ENCODE results near the gene PARG.

GRCh38 chr10:49827297-49827696, 114.5 kb downstream of the PARG start:
- TF ChIP-seq CTCF (conservative IDR thresholded peaks at IDR 0.05; ENCODE audit: low read depth, low read length) = no peak
- no peak for TF ChIP-seq EZH2 (IDR thresholded peaks at IDR 0.05; ENCODE audit: borderline replicate concordance, low read depth, low read length, poor library complexity, severe bottlenecking)

Data from A673 (cell line).